CD14-positive monocyte (primary cell): ENCODE data around the gene TEAD2. TPM values are rescaled to one million over a fixed set of nuclear protein-coding genes. Genes with fewer than 3 reads are reported as not detected.

Experiments
- DNase-seq, 3 donors: peaks; one replicate each; pipeline ENCODE4 v3.0.0-alpha.2; 2011 to 2022
- H2AFZ ChIP-seq: 2 replicates; pipeline ENCODE4 v1.6.0; 2012; ENCODE audit warnings: mild to moderate bottlenecking, low read depth, low read length, inconsistent platforms; ENCODE audit not compliant: insufficient read depth, poor library complexity, severe bottlenecking
- H3K27ac ChIP-seq, 2 donors: 1 replicate in 1 of 2; 2 replicates in 1 of 2; pipeline ENCODE4 v1.5.1; 2012 to 2013; ENCODE audit warnings: low read length in 2 of 2, control low read depth in 1 of 2, inconsistent platforms in 1 of 2, low read depth in 1 of 2, mild to moderate bottlenecking in 1 of 2
- H3K27me3 ChIP-seq, 2 donors: one replicate each; pipeline versions ENCODE4 v1.6.0 to v1.6.1; 2011 to 2013; ENCODE audit warnings: low read length in 2 of 2; ENCODE audit not compliant: control insufficient read depth in 2 of 2, insufficient read depth in 2 of 2
- H3K36me3 ChIP-seq, 2 donors: replicated peaks in 1 of 2; 1 replicate in 1 of 2; 2 replicates in 1 of 2; pipeline versions ENCODE4 v1.5.1 to v1.6.1; 2012 to 2013; ENCODE audit warnings: low read length in 2 of 2, control low read depth in 1 of 2, inconsistent platforms in 1 of 2, mild to moderate bottlenecking in 1 of 2; ENCODE audit not compliant: insufficient read depth in 2 of 2, control insufficient read depth in 1 of 2
- H3K4me1 ChIP-seq, 2 donors: 1 replicate in 1 of 2; 2 replicates in 1 of 2; pipeline versions ENCODE4 v1.5.1 to v1.6.1; 2012 to 2013; ENCODE audit warnings: low read length in 2 of 2, control low read depth in 1 of 2, inconsistent platforms in 1 of 2, mild to moderate bottlenecking in 1 of 2, moderate library complexity in 1 of 2; ENCODE audit not compliant: insufficient read depth in 2 of 2, control insufficient read depth in 1 of 2
- H3K4me2 ChIP-seq: replicated peaks from 2 replicates; pipeline ENCODE3; 2012; ENCODE audit warnings: low read length, moderate library complexity, mild to moderate bottlenecking; ENCODE audit not compliant: poor library complexity, severe bottlenecking; ENCODE audit errors: extremely low read depth
- H3K4me3 ChIP-seq, 3 experiments: fragments of 200-600 bp in 1 of 3; sonication (generic) in 1 of 3; replicated peaks in 1 of 3; 1 replicate in 2 of 3; 2 replicates in 1 of 3; pipeline ENCODE4 v1.5.1; 2011 to 2013; ENCODE audit warnings: low read length in 3 of 3, mild to moderate bottlenecking in 3 of 3, control low read depth in 2 of 3, low read depth in 2 of 3, inconsistent platforms in 1 of 3, moderate library complexity in 1 of 3
- H3K79me2 ChIP-seq: 2 replicates; pipeline ENCODE4 v1.6.0; 2012; ENCODE audit warnings: mild to moderate bottlenecking, control low read depth, inconsistent platforms, low read length, moderate library complexity; ENCODE audit not compliant: insufficient read depth
- H3K9ac ChIP-seq: 2 replicates; pipeline ENCODE4 v1.6.0; 2017; ENCODE audit warnings: low read length, mild to moderate bottlenecking; ENCODE audit not compliant: insufficient read depth, poor library complexity, severe bottlenecking
- H3K9me3 ChIP-seq, 2 donors: replicated peaks in 1 of 2; 1 replicate in 1 of 2; 2 replicates in 1 of 2; pipeline versions ENCODE4 v1.5.1 to v1.6.1; 2012 to 2013; ENCODE audit warnings: low read length in 2 of 2, control low read depth in 1 of 2; ENCODE audit not compliant: control insufficient read depth in 1 of 2, insufficient read depth in 1 of 2
- H4K20me1 ChIP-seq: 2 replicates; pipeline ENCODE4 v1.6.0; 2012; ENCODE audit warnings: mild to moderate bottlenecking, low read length, control low read depth, moderate library complexity; ENCODE audit not compliant: insufficient read depth
- H3K27ac Mint-ChIP-seq, 7 donors: one replicate each; pipeline ENCODE4 v1.8.0; 2020; ENCODE audit warnings: mild to moderate bottlenecking in 7 of 7, mixed read lengths in 7 of 7, moderate library complexity in 6 of 7, inconsistent platforms in 2 of 7
- H3K27me3 Mint-ChIP-seq, 3 donors: one replicate each; pipeline ENCODE4 v1.8.0; 2021 to 2022; ENCODE audit warnings: low read depth in 3 of 3, mild to moderate bottlenecking in 3 of 3, mixed read lengths in 3 of 3, moderate library complexity in 3 of 3, inconsistent platforms in 1 of 3
- H3K36me3 Mint-ChIP-seq, 2 donors: one replicate each; pipeline ENCODE4 v1.8.0; 2020; ENCODE audit warnings: mixed read lengths in 2 of 2, inconsistent platforms in 1 of 2, mild to moderate bottlenecking in 1 of 2
- H3K4me1 Mint-ChIP-seq: one replicate; pipeline ENCODE4 v1.8.0; 2020; ENCODE audit warnings: mild to moderate bottlenecking, mixed read lengths
- H3K4me3 Mint-ChIP-seq, 2 donors: one replicate each; pipeline ENCODE4 v1.8.0; 2020; ENCODE audit warnings: mild to moderate bottlenecking in 2 of 2, mixed read lengths in 2 of 2, moderate library complexity in 1 of 2
- H3K9me3 Mint-ChIP-seq, 7 donors: one replicate each; pipeline ENCODE4 v1.8.0; 2020 to 2022; ENCODE audit warnings: mixed read lengths in 7 of 7, mild to moderate bottlenecking in 6 of 7, moderate library complexity in 6 of 7, inconsistent platforms in 2 of 7
- WGBS: methylation state at CpG from one replicate; pipeline ENCODE4 v1.1.5; 2013; ENCODE audit warnings: missing lambda C conversion rate; ENCODE audit not compliant: insufficient coverage; 5-methylcytosine and 5-hydroxymethylcytosine counted together
- intact Hi-C, 2 donors: fragments of 100-400 bp; cut with micrococcal nuclease; formaldehyde crosslinking; loops; one replicate each; pipeline versions ENCODE4 v1.15.0 to v1.15.1; 2023
- polyA plus RNA-seq, 3 donors: library from polyadenylated mRNA; depleted of rRNA in 1 of 3; unstranded in 2 of 3; stranded (reverse) in 1 of 3; fragments of 300-500 nt in 2 of 3; fragments of >200 nt in 1 of 3; fragmentation: Illumina TruSeq in 2 of 3; gene quantifications; 1 replicate in 2 of 3; 2 replicates in 1 of 3; pipeline ENCODE4 v1.2.3, GENCODE V29; 2012 to 2021
- TF ChIP-seq, protein P1 (sequence below): fragments of 200-600 bp; IDR thresholded peaks from one replicate; pipeline ENCODE4 v1.8.0; 2022; ENCODE audit warnings: antibody characterized with exemption, mild to moderate bottlenecking

The TEAD2 gene
- polyA plus RNA-seq, 3 donors: not detected

- Mint-ChIP-seq H3K4me3 (no peak overlapping the region), H3K27ac (peak overlapping the region in 5 of 7 donors; percentile 40 to 87 (median 58)), H3K9me3 (peaks cover 0 to 6% (median 0%) of the 10 kb centered on the region in 7 donors), H3K4me1 (peaks cover 36% of the 10 kb centered on the region), H3K27me3 (peaks cover 0 to 3% (median 2%) of the 10 kb centered on the region in 3 donors), H3K36me3 (peaks cover 24 to 40% of the 10 kb centered on the region in 2 donors)
- H2AFZ ChIP-seq: no peak overlapping the region
- H3K27me3 ChIP-seq: no peaks in the 10 kb centered on the region
- DNase-seq: no peak
- H3K36me3 ChIP-seq: peaks cover 22 to 40% of the 10 kb centered on the region in 2 donors
- 66% methylated on average over 28 of the region's 36 CpGs for WGBS
- intact Hi-C loops: no loop called here
- peaks cover 19 to 41% of the 10 kb centered on the region in 2 donors for H3K4me1 ChIP-seq
- no peak overlapping the region for H3K4me3 ChIP-seq
- H3K27ac ChIP-seq: no peak overlapping the region
- H3K9ac ChIP-seq: no peak overlapping the region
- no peaks in the 10 kb centered on the region for H3K9me3 ChIP-seq
- peaks cover 39% of the 10 kb centered on the region for H4K20me1 ChIP-seq
- TF ChIP-seq, protein P1, sequence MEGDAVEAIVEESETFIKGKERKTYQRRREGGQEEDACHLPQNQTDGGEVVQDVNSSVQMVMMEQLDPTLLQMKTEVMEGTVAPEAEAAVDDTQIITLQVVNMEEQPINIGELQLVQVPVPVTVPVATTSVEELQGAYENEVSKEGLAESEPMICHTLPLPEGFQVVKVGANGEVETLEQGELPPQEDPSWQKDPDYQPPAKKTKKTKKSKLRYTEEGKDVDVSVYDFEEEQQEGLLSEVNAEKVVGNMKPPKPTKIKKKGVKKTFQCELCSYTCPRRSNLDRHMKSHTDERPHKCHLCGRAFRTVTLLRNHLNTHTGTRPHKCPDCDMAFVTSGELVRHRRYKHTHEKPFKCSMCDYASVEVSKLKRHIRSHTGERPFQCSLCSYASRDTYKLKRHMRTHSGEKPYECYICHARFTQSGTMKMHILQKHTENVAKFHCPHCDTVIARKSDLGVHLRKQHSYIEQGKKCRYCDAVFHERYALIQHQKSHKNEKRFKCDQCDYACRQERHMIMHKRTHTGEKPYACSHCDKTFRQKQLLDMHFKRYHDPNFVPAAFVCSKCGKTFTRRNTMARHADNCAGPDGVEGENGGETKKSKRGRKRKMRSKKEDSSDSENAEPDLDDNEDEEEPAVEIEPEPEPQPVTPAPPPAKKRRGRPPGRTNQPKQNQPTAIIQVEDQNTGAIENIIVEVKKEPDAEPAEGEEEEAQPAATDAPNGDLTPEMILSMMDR: no peak
- peaks cover 29% of the 10 kb centered on the region for H3K79me2 ChIP-seq
- no peak overlapping the region for H3K4me2 ChIP-seq
Measured at GRCh38 chr19:49340069-49340864, 21.9 kb downstream of the TEAD2 start.

- no peak for DNase-seq
- peaks cover 36% of the 10 kb centered on the region for H3K79me2 ChIP-seq
- WGBS: 96% methylated on average over 39 of the region's 47 CpGs
Measured at GRCh38 chr19:49339301-49340068, 22.7 kb downstream of the TEAD2 start.

More at GRCh38 chr19:49339301-49340068, 22.7 kb downstream of the TEAD2 start:
- H4K20me1 ChIP-seq: peaks cover 39% of the 10 kb centered on the region
- H3K9me3 ChIP-seq: no peaks in the 10 kb centered on the region
- no peak overlapping the region for H2AFZ ChIP-seq
- no peak overlapping the region for H3K9ac ChIP-seq
- H3K4me3 ChIP-seq: no peak overlapping the region
- Mint-ChIP-seq H3K36me3 (peaks cover 24 to 40% of the 10 kb centered on the region in 2 donors), H3K9me3 (peaks cover 0 to 6% (median 0%) of the 10 kb centered on the region in 7 donors), H3K4me3 (no peak overlapping the region), H3K4me1 (peaks cover 44% of the 10 kb centered on the region), H3K27me3 (peaks cover 0 to 3% (median 3%) of the 10 kb centered on the region in 3 donors), H3K27ac (peak overlapping the region in 2 of 7 donors; percentile 23 to 58)
- H3K27me3 ChIP-seq: no peaks in the 10 kb centered on the region
- H3K4me1 ChIP-seq: peaks cover 27 to 49% of the 10 kb centered on the region in 2 donors
- TF ChIP-seq, protein P1: no peak
- intact Hi-C loops: no loop called here
- H3K36me3 ChIP-seq: peaks cover 22 to 40% of the 10 kb centered on the region in 2 donors
- H3K27ac ChIP-seq: no peak overlapping the region
- H3K4me2 ChIP-seq: no peak overlapping the region
